Left hindlimb (tissue), 1 donor: ENCODE data around the gene SSC5D.
"Not testable (repeated sequence)": the region's sequence is repeated elsewhere in the genome, so short reads cannot be mapped to it uniquely, and the experiment has no call there.

Experiments used
- DNase-seq: peaks from one replicate; pipeline ENCODE4 v3.0.0-alpha.2; 2018

SSC5D gene

GRCh38 chr19:55487924-55488687, at the start of gene SSC5D:
Gene SSC5D (plus strand): TSS chr19:55488436. CDS start chr19:55488590, 154 bp downstream.
- peak; percentile 86 for DNase-seq

GRCh38 chr19:55439052-55439451, 49.2 kb upstream of the SSC5D start:
- no peak for DNase-seq

- DNase-seq, result peak; percentile 27
These were observed 47.7 kb upstream of the SSC5D start for GRCh38 chr19:55440411-55441105.

- DNase-seq, result no peak
These were observed 46.9 kb upstream of the SSC5D start for GRCh38 chr19:55441319-55441691.

GRCh38 chr19:55441692-55442321, 46.4 kb upstream of the SSC5D start:
- no peak for DNase-seq

GRCh38 chr19:55442372-55442961, 45.8 kb upstream of the SSC5D start:
- DNase-seq, result no peak

- no peak for DNase-seq
These were observed 45.0 kb upstream of the SSC5D start, which contains the start of gene SHISA7 for GRCh38 chr19:55443045-55443823. Gene SHISA7 (minus strand): TSS chr19:55443300. CDS start chr19:55442863, 437 bp downstream.

GRCh38 chr19:55443824-55444480, 44.3 kb upstream of the SSC5D start:
- DNase-seq, result no peak

GRCh38 chr19:55444646-55445045, 43.6 kb upstream of the SSC5D start:
- no peak for DNase-seq

- DNase-seq, result no peak
These were observed 42.2 kb upstream of the SSC5D start for GRCh38 chr19:55446060-55446459.

GRCh38 chr19:55447421-55448174, 40.6 kb upstream of the SSC5D start:
- no peak for DNase-seq

GRCh38 chr19:55448175-55448490, 40.1 kb upstream of the SSC5D start:
- not testable (repeated sequence) for DNase-seq

- DNase-seq, result no peak
These were observed 38.8 kb upstream of the SSC5D start for GRCh38 chr19:55449469-55449868.

GRCh38 chr19:55451163-55451964, 36.9 kb upstream of the SSC5D start:
- no peak for DNase-seq

GRCh38 chr19:55451965-55452748, 36.1 kb upstream of the SSC5D start:
- DNase-seq, result peak; percentile 67

GRCh38 chr19:55452749-55453346, 35.4 kb upstream of the SSC5D start:
- DNase-seq, result peak; percentile 94

GRCh38 chr19:55453511-55454260, 34.5 kb upstream of the SSC5D start:
- DNase-seq, result no peak

GRCh38 chr19:55454787-55455243, 33.4 kb upstream of the SSC5D start:
- DNase-seq, result no peak
